Measurements from ENCODE around the gene DSG1. TPM values are rescaled to one million over a fixed set of nuclear protein-coding genes. Genes with fewer than 3 reads are reported as not detected.

DSG1 gene
- total and polyA plus RNA-seq, 2 of the 13 experiments (the other 11 are each of a cell fraction or from before 2014, with no cell fraction given) = 0.04 TPM; not detected in 1

DNA sequence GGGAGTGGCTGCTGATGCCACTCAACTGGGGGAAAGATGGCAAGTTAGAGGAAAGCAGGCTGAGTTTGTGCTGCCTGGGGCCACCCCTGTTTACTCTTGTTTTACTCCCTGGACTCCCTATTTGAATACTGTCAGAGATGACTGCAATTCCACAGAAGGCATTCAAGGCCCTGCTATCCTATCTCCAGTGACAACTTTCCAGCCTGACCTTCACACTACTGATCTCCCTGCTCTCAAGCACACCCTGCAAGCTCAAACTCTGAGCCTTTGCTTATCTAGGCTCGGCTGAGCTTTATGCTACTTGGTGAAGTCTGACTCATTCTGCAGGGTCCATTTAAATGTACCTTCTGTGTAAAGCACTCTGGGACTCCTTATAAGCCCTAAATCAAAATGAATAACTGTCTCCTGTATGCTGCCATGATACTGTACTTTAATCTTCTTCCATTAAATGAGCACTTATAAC is 39.3 kb upstream of the DSG1 start (continued):
- TF ChIP-seq AFF4 (CRISPR knock-in tag; IDR thresholded peaks at IDR 0.05) = no peak
- TF ChIP-seq POLR2G (IDR thresholded peaks at IDR 0.05; ENCODE audit: low read depth, low read length) = no peak
- peak; percentile 49; the same call in 1 of the 2 replicates for TF ChIP-seq NR2F6 (IDR thresholded peaks at IDR 0.05)
- peak; percentile 35; the same call in 1 of the 2 replicates for TF ChIP-seq NR2F6 (CRISPR knock-in tag; IDR thresholded peaks at IDR 0.05)
- TF ChIP-seq ZSCAN31 (CRISPR knock-in tag; IDR thresholded peaks at IDR 0.05; ENCODE audit: low read depth) = no peak
- TF ChIP-seq THAP11 (CRISPR knock-in tag; IDR thresholded peaks at IDR 0.05) = no peak
- no peak; the same call in 1 of the 2 replicates for TF ChIP-seq ETV5 (CRISPR knock-in tag; IDR thresholded peaks at IDR 0.05; ENCODE audit: borderline replicate concordance)
- TF ChIP-seq ATF1 (CRISPR knock-in tag; IDR thresholded peaks at IDR 0.05) = 0 out of 2 replicates have a peak, but pooled peaks have one; percentile 25
- TF ChIP-seq HDAC2 (CRISPR knock-in tag; IDR thresholded peaks at IDR 0.05) = peak; percentile 74
- no peak for TF ChIP-seq ZNF3 (CRISPR knock-in tag; IDR thresholded peaks at IDR 0.05)
- TF ChIP-seq, protein P1, sequence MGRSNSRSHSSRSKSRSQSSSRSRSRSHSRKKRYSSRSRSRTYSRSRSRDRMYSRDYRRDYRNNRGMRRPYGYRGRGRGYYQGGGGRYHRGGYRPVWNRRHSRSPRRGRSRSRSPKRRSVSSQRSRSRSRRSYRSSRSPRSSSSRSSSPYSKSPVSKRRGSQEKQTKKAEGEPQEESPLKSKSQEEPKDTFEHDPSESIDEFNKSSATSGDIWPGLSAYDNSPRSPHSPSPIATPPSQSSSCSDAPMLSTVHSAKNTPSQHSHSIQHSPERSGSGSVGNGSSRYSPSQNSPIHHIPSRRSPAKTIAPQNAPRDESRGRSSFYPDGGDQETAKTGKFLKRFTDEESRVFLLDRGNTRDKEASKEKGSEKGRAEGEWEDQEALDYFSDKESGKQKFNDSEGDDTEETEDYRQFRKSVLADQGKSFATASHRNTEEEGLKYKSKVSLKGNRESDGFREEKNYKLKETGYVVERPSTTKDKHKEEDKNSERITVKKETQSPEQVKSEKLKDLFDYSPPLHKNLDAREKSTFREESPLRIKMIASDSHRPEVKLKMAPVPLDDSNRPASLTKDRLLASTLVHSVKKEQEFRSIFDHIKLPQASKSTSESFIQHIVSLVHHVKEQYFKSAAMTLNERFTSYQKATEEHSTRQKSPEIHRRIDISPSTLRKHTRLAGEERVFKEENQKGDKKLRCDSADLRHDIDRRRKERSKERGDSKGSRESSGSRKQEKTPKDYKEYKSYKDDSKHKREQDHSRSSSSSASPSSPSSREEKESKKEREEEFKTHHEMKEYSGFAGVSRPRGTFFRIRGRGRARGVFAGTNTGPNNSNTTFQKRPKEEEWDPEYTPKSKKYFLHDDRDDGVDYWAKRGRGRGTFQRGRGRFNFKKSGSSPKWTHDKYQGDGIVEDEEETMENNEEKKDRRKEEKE (IDR thresholded peaks at IDR 0.05) = no peak
- TF ChIP-seq RAD21 (CRISPR knock-in tag; IDR thresholded peaks at IDR 0.05) = 0 out of 2 replicates have a peak, but pooled peaks have one; percentile 9
- no peak for TF ChIP-seq PRPF4 (IDR thresholded peaks at IDR 0.05; ENCODE audit: low read depth, low read length, poor library complexity, severe bottlenecking)
- TF ChIP-seq, protein P2, sequence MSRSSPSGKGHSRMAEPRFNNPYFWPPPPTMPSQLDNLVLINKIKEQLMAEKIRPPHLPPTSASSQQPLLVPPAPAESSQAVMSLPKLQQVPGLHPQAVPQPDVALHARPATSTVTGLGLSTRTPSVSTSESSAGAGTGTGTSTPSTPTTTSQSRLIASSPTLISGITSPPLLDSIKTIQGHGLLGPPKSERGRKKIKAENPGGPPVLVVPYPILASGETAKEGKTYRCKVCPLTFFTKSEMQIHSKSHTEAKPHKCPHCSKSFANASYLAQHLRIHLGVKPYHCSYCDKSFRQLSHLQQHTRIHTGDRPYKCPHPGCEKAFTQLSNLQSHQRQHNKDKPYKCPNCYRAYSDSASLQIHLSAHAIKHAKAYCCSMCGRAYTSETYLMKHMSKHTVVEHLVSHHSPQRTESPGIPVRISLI (CRISPR knock-in tag; IDR thresholded peaks at IDR 0.05; ENCODE audit: borderline replicate concordance) = no peak
- no peak for TF ChIP-seq EED (CRISPR knock-in tag; IDR thresholded peaks at IDR 0.05)
- TF ChIP-seq MTF1 (CRISPR knock-in tag; IDR thresholded peaks at IDR 0.05) = no peak
- TF ChIP-seq ZNF879 (CRISPR knock-in tag; IDR thresholded peaks at IDR 0.05) = no peak
- TF ChIP-seq JDP2 (CRISPR knock-in tag; IDR thresholded peaks at IDR 0.05; ENCODE audit: borderline replicate concordance) = no peak
- TF ChIP-seq ZNF614 (CRISPR knock-in tag; IDR thresholded peaks at IDR 0.05; ENCODE audit: borderline replicate concordance) = peak; percentile 73
- TF ChIP-seq ARHGAP35 (CRISPR knock-in tag; IDR thresholded peaks at IDR 0.05; ENCODE audit: borderline replicate concordance) = no peak
- TF ChIP-seq THAP7 (CRISPR knock-in tag; IDR thresholded peaks at IDR 0.05) = no peak
- TF ChIP-seq MYC (CRISPR knock-in tag; IDR thresholded peaks at IDR 0.05; ENCODE audit: borderline replicate concordance) = no peak
- 0 out of 2 replicates have a peak, but pooled peaks have one; percentile 51 for TF ChIP-seq NCOA2 (CRISPR knock-in tag; IDR thresholded peaks at IDR 0.05)
- no peak for TF ChIP-seq PHF8 (CRISPR knock-in tag; IDR thresholded peaks at IDR 0.05)
- TF ChIP-seq RFX1 (IDR thresholded peaks at IDR 0.05) = no peak
